HEK293 (cell line): ENCODE measurements around the gene EXOC7.

Experiments
- CTCF ChIP-seq: fragments of 450-650 bp; formaldehyde crosslinking; IDR thresholded peaks from 2 replicates; pipeline ENCODE4 v1.5.1; 2016; ENCODE audit warnings: missing biosample characterization, missing genetic modification characterization
- PBX3 ChIP-seq: sonication (generic); formaldehyde crosslinking; IDR thresholded peaks from 2 replicates; pipeline ENCODE4 v1.8.1; 2022; ENCODE audit warnings: mild to moderate bottlenecking, moderate library complexity, missing genetic modification reagents
- YY1 ChIP-seq: fragments of 450-650 bp; formaldehyde crosslinking; IDR thresholded peaks from 2 replicates; pipeline ENCODE4 v1.5.1; 2018; ENCODE audit warnings: missing biosample characterization, missing genetic modification characterization
- ZBTB17 ChIP-seq: fragments of 450-650 bp; formaldehyde crosslinking; IDR thresholded peaks from 2 replicates; pipeline ENCODE4 v1.5.1; 2016; ENCODE audit warnings: missing biosample characterization, missing genetic modification characterization

GRCh38 chr17:76097716-76098295 lies 5.8 kb downstream of the EXOC7 start:
- no peak for TF ChIP-seq CTCF
- TF ChIP-seq PBX3 (CRISPR knock-in tag), result no peak
- no peak for TF ChIP-seq ZBTB17 (tag by site-specific recombination)
- no peak for TF ChIP-seq YY1
